A549 (cell line): Measurements from ENCODE around the gene UBR2.

Experiments
- CTCF ChIP-seq: fragments of >200 bp; sonication (Bioruptor Twin); formaldehyde crosslinking; IDR thresholded peaks from 3 replicates; pipeline ENCODE4 v1.5.1; 2016
- EP300 ChIP-seq, 2 experiments: fragments of >200 bp; sonication (Bioruptor Twin); formaldehyde crosslinking; IDR thresholded peaks; 2 replicates in 1 of 2; 3 replicates in 1 of 2; pipeline ENCODE4 v1.6.1; 2016 to 2017
- HOXA7 ChIP-seq: fragments of 250-450 bp; sonication (Bioruptor Pico); IDR thresholded peaks from 2 replicates; pipeline ENCODE4 v1.5.0; 2020; ENCODE audit warnings: mild to moderate bottlenecking, moderate library complexity
- JUN ChIP-seq, 2 experiments: fragments of >200 bp; sonication (Bioruptor Twin); formaldehyde crosslinking; IDR thresholded peaks; 2 replicates in 1 of 2; 3 replicates in 1 of 2; pipeline ENCODE4 v1.6.1; 2016 to 2017
- MAFK ChIP-seq: fragments of 450-650 bp; IDR thresholded peaks from 2 replicates; pipeline ENCODE4 v1.6.1; 2014; ENCODE audit not compliant: partially characterized antibody
- MAX ChIP-seq: IDR thresholded peaks from 2 replicates; pipeline ENCODE4 v1.6.1; 2012
- MYC ChIP-seq: IDR thresholded peaks from 2 replicates; pipeline ENCODE4 v1.6.1; 2012; ENCODE audit warnings: mild to moderate bottlenecking, inconsistent platforms, low read length, improper control_type of control experiment, borderline replicate concordance
- NPAS2 ChIP-seq: fragments of 250-450 bp; sonication (Bioruptor Pico); IDR thresholded peaks from 2 replicates; pipeline ENCODE4 v1.8.0; 2022; ENCODE audit warnings: mild to moderate bottlenecking, moderate library complexity, borderline replicate concordance
- PHF8 ChIP-seq: fragments of 200-600 bp; sonication (generic); IDR thresholded peaks from 2 replicates; pipeline ENCODE4 v1.6.1; 2016; ENCODE audit warnings: low read depth, mild to moderate bottlenecking, antibody characterized with exemption, moderate library complexity, borderline replicate concordance
- POLR2A ChIP-seq: IDR thresholded peaks from 2 replicates; pipeline ENCODE4 v1.6.1; 2012; ENCODE audit warnings: mild to moderate bottlenecking, low read length
- TP53 ChIP-seq: fragments of 250-450 bp; sonication (Bioruptor Pico); IDR thresholded peaks from 2 replicates; pipeline ENCODE4 v1.5.0; 2021; ENCODE audit warnings: mild to moderate bottlenecking, moderate library complexity
- USF2 ChIP-seq: fragments of 450-650 bp; IDR thresholded peaks from 2 replicates; pipeline ENCODE4 v1.6.1; 2014; ENCODE audit warnings: antibody characterized with exemption
- ZNF302 ChIP-seq: fragments of 250-450 bp; sonication (Bioruptor Pico); IDR thresholded peaks from 2 replicates; pipeline ENCODE4 v1.9.0; 2021; ENCODE audit warnings: inconsistent platforms, mild to moderate bottlenecking, moderate library complexity

- no peak for TF ChIP-seq MYC
- no peak for TF ChIP-seq CTCF
- TF ChIP-seq NPAS2 = no peak
- TF ChIP-seq USF2 = no peak
- no peak for TF ChIP-seq POLR2A
- no peak for TF ChIP-seq MAX
- TF ChIP-seq MAFK = no peak
- no peak for TF ChIP-seq HOXA7
- no peak for TF ChIP-seq PHF8
- TF ChIP-seq JUN (IDR thresholded peaks at IDR 0.05) = no peak
- TF ChIP-seq EP300 (IDR thresholded peaks at IDR 0.05) = no peak
- TF ChIP-seq ZNF302 (CRISPR knock-in tag) = no peak
- no peak for TF ChIP-seq TP53 (CRISPR knock-in tag)
Measured at GRCh38 chr6:42522942-42523814, 40.7 kb upstream of the UBR2 start.
